ENCODE results near the gene ANXA1. TPM values are rescaled to one million over a fixed set of nuclear protein-coding genes. Genes with fewer than 3 reads are reported as not detected.

ANXA1 gene
- polyA plus RNA-seq, 4 donors = 19.0 to 84.1 (median 38.1) TPM

- Histone ChIP-seq H3K27ac (ENCODE audit: low read depth in 1 of 3, low read length in 2 of 3) (no peak overlapping the region), H3K4me1 (ENCODE audit: control insufficient read depth in 3 of 3, insufficient read depth in 2 of 3, low read depth in 1 of 3, low read length in 2 of 3) (no peaks in the 10 kb centered on the region), H3K27me3 (ENCODE audit: control insufficient read depth in 3 of 3, insufficient read depth in 3 of 3, low read length in 3 of 3) (no peaks in the 10 kb centered on the region), H3K4me3 (ENCODE audit: low read depth in 1 of 3, low read length in 3 of 3) (no peak overlapping the region), H3K36me3 (ENCODE audit: control insufficient read depth in 3 of 3, insufficient read depth in 2 of 3, low read depth in 1 of 3, low read length in 3 of 3) (no peaks in the 10 kb centered on the region), H3K9me3 (ENCODE audit: control insufficient read depth in 2 of 2, insufficient read depth in 1 of 2, low read depth in 1 of 2, low read length in 1 of 2) (no peaks in the 10 kb centered on the region)
- no peak for FAIRE-seq
- DNase-seq = peak; percentile 7 to 25
- whole genome bisulfite sequencing, 3 donors = 40 to 61% (median 60%) methylated on average over 10 of the region's 10 CpGs
Measured at GRCh38 chr9:73199886-73200285, 48.2 kb downstream of the ANXA1 start.

GRCh38 chr9:73200694-73201452, 49.2 kb downstream of the ANXA1 start:
- Histone ChIP-seq H3K9me3 (ENCODE audit: control insufficient read depth in 2 of 2, insufficient read depth in 1 of 2, low read depth in 1 of 2, low read length in 1 of 2) (no peaks in the 10 kb centered on the region), H3K27me3 (ENCODE audit: control insufficient read depth in 3 of 3, insufficient read depth in 3 of 3, low read length in 3 of 3) (no peaks in the 10 kb centered on the region), H3K4me1 (ENCODE audit: control insufficient read depth in 3 of 3, insufficient read depth in 2 of 3, low read depth in 1 of 3, low read length in 2 of 3) (no peaks in the 10 kb centered on the region), H3K4me3 (ENCODE audit: low read depth in 1 of 3, low read length in 3 of 3) (no peak overlapping the region), H3K27ac (ENCODE audit: low read depth in 1 of 3, low read length in 2 of 3) (no peak overlapping the region), H3K36me3 (ENCODE audit: control insufficient read depth in 3 of 3, insufficient read depth in 2 of 3, low read depth in 1 of 3, low read length in 3 of 3) (no peaks in the 10 kb centered on the region)
- FAIRE-seq (no peak), DNase-seq (peak; percentile 15 to 23)
- WGBS, 3 donors = 44 to 48% (median 46%) methylated on average over 9 of the region's 9 CpGs

GRCh38 chr9:73202980-73203379, 51.3 kb downstream of the ANXA1 start:
- H3K36me3 ChIP-seq (ENCODE audit: control insufficient read depth in 3 of 3, insufficient read depth in 2 of 3, low read depth in 1 of 3, low read length in 3 of 3) = no peaks in the 10 kb centered on the region
- 0 to 30% (median 3%) methylated on average over 1 of the region's 1 CpG for WGBS, 3 donors
- DNase-seq (no peak), FAIRE-seq (no peak)
- no peak overlapping the region for H3K27ac ChIP-seq (ENCODE audit: low read depth in 1 of 3, low read length in 2 of 3)
- H3K27me3 ChIP-seq (ENCODE audit: control insufficient read depth in 3 of 3, insufficient read depth in 3 of 3, low read length in 3 of 3) = no peaks in the 10 kb centered on the region
- H3K4me1 ChIP-seq (ENCODE audit: control insufficient read depth in 3 of 3, insufficient read depth in 2 of 3, low read depth in 1 of 3, low read length in 2 of 3) = no peaks in the 10 kb centered on the region
- H3K9me3 ChIP-seq (ENCODE audit: control insufficient read depth in 2 of 2, insufficient read depth in 1 of 2, low read depth in 1 of 2, low read length in 1 of 2) = no peaks in the 10 kb centered on the region
- H3K4me3 ChIP-seq (ENCODE audit: low read depth in 1 of 3, low read length in 3 of 3) = no peak overlapping the region

GRCh38 chr9:73204936-73205335, 53.3 kb downstream of the ANXA1 start:
- 65 to 76% (median 71%) methylated on average over 4 of the region's 4 CpGs for WGBS, 3 donors
- no peaks in the 10 kb centered on the region for H3K27me3 ChIP-seq (ENCODE audit: control insufficient read depth in 3 of 3, insufficient read depth in 3 of 3, low read length in 3 of 3)
- DNase-seq (no peak), FAIRE-seq (no peak)
- no peaks in the 10 kb centered on the region for H3K36me3 ChIP-seq (ENCODE audit: control insufficient read depth in 3 of 3, insufficient read depth in 2 of 3, low read depth in 1 of 3, low read length in 3 of 3)
- H3K4me3 ChIP-seq (ENCODE audit: low read depth in 1 of 3, low read length in 3 of 3) = no peak overlapping the region
- H3K4me1 ChIP-seq (ENCODE audit: control insufficient read depth in 3 of 3, insufficient read depth in 2 of 3, low read depth in 1 of 3, low read length in 2 of 3) = no peaks in the 10 kb centered on the region
- H3K9me3 ChIP-seq (ENCODE audit: control insufficient read depth in 2 of 2, insufficient read depth in 1 of 2, low read depth in 1 of 2, low read length in 1 of 2) = no peaks in the 10 kb centered on the region
- H3K27ac ChIP-seq (ENCODE audit: low read depth in 1 of 3, low read length in 2 of 3) = no peak overlapping the region

- H3K4me3 ChIP-seq (ENCODE audit: low read depth in 1 of 3, low read length in 3 of 3) = no peak overlapping the region
- H3K36me3 ChIP-seq (ENCODE audit: control insufficient read depth in 3 of 3, insufficient read depth in 2 of 3, low read depth in 1 of 3, low read length in 3 of 3) = no peaks in the 10 kb centered on the region
- no peak overlapping the region for H3K27ac ChIP-seq (ENCODE audit: low read depth in 1 of 3, low read length in 2 of 3)
- no peaks in the 10 kb centered on the region for H3K9me3 ChIP-seq (ENCODE audit: control insufficient read depth in 2 of 2, insufficient read depth in 1 of 2, low read depth in 1 of 2, low read length in 1 of 2)
- WGBS, 3 donors = 30 to 63% (median 59%) methylated on average over 1 of the region's 1 CpG
- FAIRE-seq (no peak), DNase-seq (no peak)
- no peaks in the 10 kb centered on the region for H3K27me3 ChIP-seq (ENCODE audit: control insufficient read depth in 3 of 3, insufficient read depth in 3 of 3, low read length in 3 of 3)
- no peaks in the 10 kb centered on the region for H3K4me1 ChIP-seq (ENCODE audit: control insufficient read depth in 3 of 3, insufficient read depth in 2 of 3, low read depth in 1 of 3, low read length in 2 of 3)
Measured at GRCh38 chr9:73206851-73207250, 55.2 kb downstream of the ANXA1 start.

GRCh38 chr9:73210886-73211666, 59.4 kb downstream of the ANXA1 start:
- Histone ChIP-seq H3K9me3 (ENCODE audit: control insufficient read depth in 2 of 2, insufficient read depth in 1 of 2, low read depth in 1 of 2, low read length in 1 of 2) (no peaks in the 10 kb centered on the region), H3K27ac (ENCODE audit: low read depth in 1 of 3, low read length in 2 of 3) (no peak overlapping the region), H3K27me3 (ENCODE audit: control insufficient read depth in 3 of 3, insufficient read depth in 3 of 3, low read length in 3 of 3) (peaks cover 0 to 2% (median 0%) of the 10 kb centered on the region in 3 donors), H3K4me1 (ENCODE audit: control insufficient read depth in 3 of 3, insufficient read depth in 2 of 3, low read depth in 1 of 3, low read length in 2 of 3) (no peaks in the 10 kb centered on the region), H3K4me3 (ENCODE audit: low read depth in 1 of 3, low read length in 3 of 3) (no peak overlapping the region), H3K36me3 (ENCODE audit: control insufficient read depth in 3 of 3, insufficient read depth in 2 of 3, low read depth in 1 of 3, low read length in 3 of 3) (no peaks in the 10 kb centered on the region)
- 43 to 45% (median 45%) methylated on average over 3 of the region's 3 CpGs for WGBS, 3 donors
- FAIRE-seq (no peak), DNase-seq (no peak)

GRCh38 chr9:73213300-73213699, 61.6 kb downstream of the ANXA1 start:
- 42 to 47% (median 45%) methylated on average over 2 of the region's 2 CpGs for WGBS, 3 donors
- DNase-seq = no peak

GRCh38 chr9:73215249-73215648, 63.6 kb downstream of the ANXA1 start:
- Histone ChIP-seq H3K4me3 (ENCODE audit: low read depth in 1 of 3, low read length in 3 of 3) (no peak overlapping the region), H3K9me3 (ENCODE audit: control insufficient read depth in 2 of 2, insufficient read depth in 1 of 2, low read depth in 1 of 2, low read length in 1 of 2) (no peaks in the 10 kb centered on the region), H3K27ac (ENCODE audit: low read depth in 1 of 3, low read length in 2 of 3) (no peak overlapping the region), H3K27me3 (ENCODE audit: control insufficient read depth in 3 of 3, insufficient read depth in 3 of 3, low read length in 3 of 3) (peaks cover 0 to 2% (median 0%) of the 10 kb centered on the region in 3 donors), H3K36me3 (ENCODE audit: control insufficient read depth in 3 of 3, insufficient read depth in 2 of 3, low read depth in 1 of 3, low read length in 3 of 3) (no peaks in the 10 kb centered on the region), H3K4me1 (ENCODE audit: control insufficient read depth in 3 of 3, insufficient read depth in 2 of 3, low read depth in 1 of 3, low read length in 2 of 3) (no peaks in the 10 kb centered on the region)
- DNase-seq (no peak), FAIRE-seq (no peak)
- WGBS, 3 donors = 40 to 45% (median 42%) methylated on average over 3 of the region's 3 CpGs

More at GRCh38 chr9:73213300-73213699, 61.6 kb downstream of the ANXA1 start:
- FAIRE-seq = no peak
- no peaks in the 10 kb centered on the region for H3K36me3 ChIP-seq (ENCODE audit: control insufficient read depth in 3 of 3, insufficient read depth in 2 of 3, low read depth in 1 of 3, low read length in 3 of 3)
- no peaks in the 10 kb centered on the region for H3K9me3 ChIP-seq (ENCODE audit: control insufficient read depth in 2 of 2, insufficient read depth in 1 of 2, low read depth in 1 of 2, low read length in 1 of 2)
- H3K4me1 ChIP-seq (ENCODE audit: control insufficient read depth in 3 of 3, insufficient read depth in 2 of 3, low read depth in 1 of 3, low read length in 2 of 3) = no peaks in the 10 kb centered on the region
- H3K27me3 ChIP-seq (ENCODE audit: control insufficient read depth in 3 of 3, insufficient read depth in 3 of 3, low read length in 3 of 3) = peaks cover 0 to 2% (median 0%) of the 10 kb centered on the region in 3 donors
- H3K4me3 ChIP-seq (ENCODE audit: low read depth in 1 of 3, low read length in 3 of 3) = no peak overlapping the region
- H3K27ac ChIP-seq (ENCODE audit: low read depth in 1 of 3, low read length in 2 of 3) = no peak overlapping the region
